ENCODE data around the gene MRPL10.

- no peak for TF ChIP-seq CTCF (IDR thresholded peaks at IDR 0.05)
- TF ChIP-seq POLR2A (IDR thresholded peaks at IDR 0.05) = no peak
- TF ChIP-seq POLR2AphosphoS5 (IDR thresholded peaks at IDR 0.05) = no peak
Observed at GRCh38 chr17:47801906-47802305, 29.4 kb downstream of the MRPL10 start.
